Ovary (tissue), 9 donors: Measurements from ENCODE around the gene SHC3. TPM values are rescaled to one million over a fixed set of nuclear protein-coding genes. Genes with fewer than 3 reads are reported as not detected.

Experiments
- DNase-seq, 5 donors: peaks; one replicate each; pipeline ENCODE4 v3.0.0-alpha.2; 2019 to 2020
- H3K27ac ChIP-seq, 2 donors: fragments of 200-600 bp; one replicate each; pipeline versions ENCODE4 v1.5.1 to v1.8.0; 2019 to 2022
- H3K27me3 ChIP-seq: fragments of 200-600 bp; one replicate; pipeline ENCODE4 v1.8.0; 2022
- H3K36me3 ChIP-seq: fragments of 200-600 bp; sonication (generic); one replicate; pipeline ENCODE4 v1.5.1; 2019
- H3K4me1 ChIP-seq: one replicate; pipeline ENCODE4 v1.8.1; 2013; ENCODE audit warnings: mild to moderate bottlenecking, moderate library complexity; ENCODE audit not compliant: insufficient read depth
- H3K4me3 ChIP-seq: fragments of 200-600 bp; sonication (generic); one replicate; pipeline ENCODE4 v1.5.1; 2017
- H3K9me3 ChIP-seq, 2 donors: fragments of 200-600 bp in 1 of 2; sonication (generic) in 1 of 2; one replicate each; pipeline versions ENCODE4 v1.5.1 to v1.8.1; 2013 to 2019; ENCODE audit warnings: mild to moderate bottlenecking in 1 of 2, moderate library complexity in 1 of 2
- CTCF ChIP-seq, 3 donors: fragments of 450-650 bp in 2 of 3; fragments of 200-600 bp in 1 of 3; IDR thresholded peaks; one replicate each; pipeline versions ENCODE4 v1.5.1 to v1.8.0; 2016 to 2022; ENCODE audit warnings: antibody characterized with exemption in 3 of 3, mild to moderate bottlenecking in 1 of 3
- EP300 ChIP-seq: sonication (generic); formaldehyde crosslinking; IDR thresholded peaks from one replicate; pipeline ENCODE4 v1.6.1; 2017; ENCODE audit warnings: antibody characterized with exemption
- POLR2A ChIP-seq: fragments of 450-650 bp; IDR thresholded peaks from one replicate; pipeline ENCODE4 v1.6.1; 2017; ENCODE audit warnings: antibody characterized with exemption, mild to moderate bottlenecking, moderate library complexity
- WGBS, 3 donors: extraction: QIAGEN DNeasy Blood & Tissue Kit in 1 of 3; methylation state at CpG; one replicate each; pipeline versions ENCODE4 v1.1.5 to v1.1.7; 2013 to 2017; 5-methylcytosine and 5-hydroxymethylcytosine counted together
- intact Hi-C, 4 donors: fragments of 100-400 bp; cut with DNase I; formaldehyde crosslinking; loops; one replicate each; pipeline versions ENCODE4 v1.11.0 to v1.15.1; 2022 to 2023
- polyA plus RNA-seq, 2 donors: library from polyadenylated mRNA; stranded (reverse); fragments of 200-250 nt in 1 of 2; fragments of 350-450 nt in 1 of 2; fragmentation: Illumina TruSeq in 1 of 2; extraction: RNeasy Lipid Tissue Mini Kit (QIAGEN cat#74804) in 1 of 2; gene quantifications; one replicate each; pipeline ENCODE4 v1.2.3, GENCODE V29; 2013 to 2014
- total RNA-seq, 7 donors: library from RNA; depleted of rRNA in 2 of 7; stranded (reverse); fragments of >200 nt in 2 of 7; fragmentation: NEBNext Ultra II Directional in 3 of 7; extraction: Animal tissue kit (Norgen Biotek cat#: 25700) in 3 of 7; gene quantifications; one replicate each; pipeline versions ENCODE4 v1.1.0 to v1.2.4, GENCODE V29; 2016 to 2023
- donor health status: DM: no; HTN: no; CAD: no; lungs with moderate emphysema.
- donor health status: DM: no; HTN: no; CAD: no.
- donor health status: Bipolar disorder and iron deficiency.
- donor health status: DM: yes; HTN: yes; CAD: no.
- donor health status: DM: no; HTN: no; CAD: no.
- donor health status: DM: yes; HTN: yes; CAD: no.

SHC3 gene
- total and polyA plus RNA-seq, 9 donors: 0.05 to 1.0 (median 0.46) TPM

DNA sequence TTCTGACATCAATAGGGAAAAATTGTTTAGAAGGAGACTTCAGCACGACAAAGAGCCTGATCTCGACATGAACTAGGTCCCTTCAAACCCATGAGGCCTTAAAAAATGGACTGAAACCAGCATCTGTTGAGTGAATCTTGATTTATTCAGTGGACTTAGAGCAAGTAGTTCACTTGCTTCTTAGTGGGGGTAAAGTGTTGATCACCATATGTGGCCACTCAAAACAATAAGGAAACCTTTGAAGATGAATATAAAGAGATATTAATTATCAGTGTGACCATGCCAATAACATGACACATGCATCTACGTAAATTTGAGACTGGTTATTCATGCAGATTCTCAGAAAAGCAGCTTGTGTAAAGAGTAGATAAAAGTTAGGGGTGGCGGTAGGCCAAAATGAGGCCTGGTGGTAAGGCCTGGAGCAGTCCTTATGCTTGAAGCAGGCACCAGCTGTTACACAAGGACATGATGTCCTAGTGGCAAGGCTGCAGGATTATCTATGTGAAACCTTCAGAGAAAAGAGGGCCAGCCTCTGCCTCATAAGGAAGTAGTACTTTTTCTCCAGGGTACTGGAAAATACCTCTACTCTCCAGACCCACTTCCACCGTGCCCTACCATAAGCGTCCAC lies 126.0 kb downstream of the SHC3 start:
- WGBS, 3 donors: 73 to 81% (median 73%) methylated on average over 6 of the region's 6 CpGs
- intact Hi-C loops: no loop called here
- DNase-seq: peak in 1 of 5 donors; percentile 13
- TF ChIP-seq EP300: no peak
- no peak for TF ChIP-seq CTCF (IDR thresholded peaks at IDR 0.05)
- no peak for TF ChIP-seq POLR2A
- Histone ChIP-seq H3K36me3 (no peaks in the 10 kb centered on the region), H3K4me3 (no peak overlapping the region), H3K4me1 (no peaks in the 10 kb centered on the region), H3K27me3 (no peaks in the 10 kb centered on the region), H3K9me3 (no peaks in the 10 kb centered on the region), H3K27ac (no peak overlapping the region)

- DNase-seq: no peak
- 92 to 95% (median 94%) methylated on average over 12 of the region's 12 CpGs for WGBS, 3 donors
- Histone ChIP-seq H3K27ac (no peak overlapping the region), H3K9me3 (no peaks in the 10 kb centered on the region), H3K27me3 (no peaks in the 10 kb centered on the region), H3K4me1 (no peaks in the 10 kb centered on the region), H3K36me3 (no peaks in the 10 kb centered on the region), H3K4me3 (no peak overlapping the region)
- intact Hi-C loops: no loop called here
- TF ChIP-seq POLR2A (no peak), CTCF (IDR thresholded peaks at IDR 0.05) (no peak)
These were observed 127.1 kb downstream of the SHC3 start for GRCh38 chr9:89051421-89052025.

DNA sequence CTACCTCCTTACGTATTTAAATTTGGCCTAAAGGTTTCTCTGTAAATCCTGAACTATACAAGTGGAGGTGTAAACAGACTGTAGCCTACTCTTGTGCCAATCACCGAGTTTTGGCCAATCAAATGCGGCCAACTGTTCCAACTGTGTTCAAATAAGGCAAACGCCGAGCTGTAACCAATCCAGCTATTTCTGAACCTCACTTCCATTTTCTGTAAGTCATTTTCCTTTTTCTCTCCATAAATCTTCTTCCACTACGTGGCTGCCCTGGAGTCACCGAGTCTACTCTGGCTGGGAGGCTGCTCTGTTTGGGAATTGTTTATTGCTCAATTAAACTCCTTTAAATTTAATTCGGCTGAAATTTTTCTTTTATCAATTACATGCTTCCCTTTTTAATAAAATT lies 129.0 kb downstream of the SHC3 start:
- 66 to 90% (median 84%) methylated on average over 8 of the region's 8 CpGs for WGBS, 3 donors
- DNase-seq: no peak
- Histone ChIP-seq H3K4me3 (no peak overlapping the region), H3K27ac (no peak overlapping the region), H3K9me3 (no peaks in the 10 kb centered on the region), H3K4me1 (no peaks in the 10 kb centered on the region), H3K27me3 (no peaks in the 10 kb centered on the region), H3K36me3 (no peaks in the 10 kb centered on the region)
- TF ChIP-seq CTCF (IDR thresholded peaks at IDR 0.05): no peak
- no peak for TF ChIP-seq POLR2A
- TF ChIP-seq EP300: no peak
- intact Hi-C loops: no loop called here

DNA sequence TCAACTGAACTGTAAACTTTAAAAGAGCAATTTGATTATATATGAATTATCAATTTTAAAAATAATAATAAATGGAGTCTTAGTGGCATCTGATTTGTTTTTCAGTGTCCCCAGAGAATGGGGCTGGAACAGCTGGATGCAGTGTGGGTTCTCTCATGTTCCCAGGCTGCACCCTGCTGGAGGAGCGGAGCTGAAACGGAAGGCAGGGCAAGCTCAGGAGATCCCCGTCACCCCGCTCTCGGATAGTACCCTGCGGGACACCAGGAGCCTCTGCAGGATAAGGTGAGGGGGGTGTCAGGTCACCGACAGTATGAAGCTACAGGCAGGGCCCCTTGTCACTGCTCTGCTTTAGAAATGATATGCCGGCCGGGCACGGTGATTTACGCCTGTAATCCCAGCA lies 130.0 kb downstream of the SHC3 start:
- TF ChIP-seq CTCF (IDR thresholded peaks at IDR 0.05): no peak
- no peak for TF ChIP-seq EP300
- no peak for TF ChIP-seq POLR2A
- H3K27ac ChIP-seq: no peak overlapping the region
- no peaks in the 10 kb centered on the region for H3K36me3 ChIP-seq
- intact Hi-C loops: no loop called here
- no peaks in the 10 kb centered on the region for H3K9me3 ChIP-seq
- DNase-seq: no peak
- H3K4me1 ChIP-seq: no peaks in the 10 kb centered on the region
- WGBS, 3 donors: 87 to 92% (median 89%) methylated on average over 11 of the region's 11 CpGs
- H3K27me3 ChIP-seq: no peaks in the 10 kb centered on the region
- H3K4me3 ChIP-seq: no peak overlapping the region
